HG03060 (cell line): ENCODE data around the gene ANKRD28.
"Not testable (repeated sequence)": the region's sequence is repeated elsewhere in the genome, so short reads cannot be mapped to it uniquely, and the experiment has no call there.

Source experiments
- ATAC-seq: cut with Tn5 transposase; IDR thresholded peaks from one replicate; pipeline ENCODE4 v1.9.1; 2021; ENCODE audit warnings: low read depth, moderate number of reproducible peaks; ENCODE audit not compliant: unreplicated experiment

Gene ANKRD28

DNA sequence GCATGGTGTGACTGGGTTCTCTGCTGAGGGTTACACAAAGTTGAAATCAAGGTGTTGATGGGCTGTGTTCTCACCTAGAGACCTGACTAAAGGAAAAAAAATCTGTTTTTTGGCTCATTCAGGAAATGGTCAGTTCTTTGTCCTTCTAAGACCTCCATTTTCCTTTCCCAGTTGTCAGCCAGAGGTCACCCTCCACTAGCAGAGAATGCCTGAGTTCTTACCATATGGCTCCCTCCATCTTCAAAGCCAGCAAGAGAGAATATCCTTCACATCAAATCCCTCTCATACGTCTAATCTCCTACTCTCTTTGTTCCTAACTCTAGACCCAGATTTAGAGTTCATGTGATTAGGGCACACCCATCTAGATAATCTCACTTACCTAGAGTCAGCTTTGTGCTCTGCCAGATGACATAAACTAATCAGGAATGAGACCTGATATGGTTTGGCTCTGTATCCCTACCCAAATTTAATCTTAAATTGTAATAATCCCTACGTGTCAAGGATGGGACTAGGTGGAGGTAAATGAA is 19.4 kb downstream of the ANKRD28 start:
- no peak for ATAC-seq

DNA sequence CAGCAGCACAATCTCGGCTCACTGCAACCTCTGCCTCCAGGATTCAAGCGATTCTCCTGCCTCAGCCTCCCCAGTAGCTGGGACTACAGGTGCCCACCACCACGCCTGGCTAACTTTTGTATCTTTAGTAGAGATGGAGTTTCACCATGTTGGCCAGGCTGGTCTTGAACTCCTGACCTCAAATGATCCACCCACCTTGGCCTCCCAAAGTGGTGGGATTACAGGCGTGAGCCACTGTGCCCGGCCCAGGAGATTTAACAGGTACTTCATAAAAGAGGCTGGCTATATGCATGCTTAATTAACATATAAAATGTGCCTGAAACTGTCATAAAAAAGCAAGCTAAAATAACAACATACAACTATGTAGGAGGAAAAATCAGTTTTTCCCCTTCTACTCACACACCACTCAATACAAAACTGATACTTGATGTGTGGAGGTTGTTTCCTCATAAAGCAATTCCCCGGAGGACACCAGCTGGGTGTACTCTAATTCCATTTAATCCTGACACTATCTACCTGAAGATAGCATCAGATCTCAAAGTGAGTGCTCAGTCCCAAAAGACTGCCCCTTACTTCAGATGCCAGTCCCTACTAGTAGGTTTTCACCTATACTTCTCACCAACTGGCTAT is 22.7 kb downstream of the ANKRD28 start:
- ATAC-seq = not testable (repeated sequence)

DNA sequence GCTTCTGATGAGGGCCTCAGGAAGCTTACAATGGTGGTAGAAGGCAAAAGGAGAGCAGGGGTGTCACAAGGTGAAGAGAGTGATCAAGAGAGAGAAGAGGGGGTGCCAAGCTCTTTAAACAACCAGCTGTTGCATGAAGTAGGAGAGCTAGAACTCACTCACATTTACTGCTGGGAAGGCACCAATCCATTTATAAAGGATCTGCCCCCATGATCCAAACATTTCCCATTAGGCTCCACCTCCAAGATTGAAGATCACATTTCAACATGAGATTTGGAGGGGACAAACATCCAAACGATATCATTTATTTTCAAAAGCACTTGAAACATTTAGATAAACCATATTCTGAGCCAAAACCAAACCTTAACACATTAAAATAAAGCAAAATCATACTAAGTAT is 26.3 kb downstream of the ANKRD28 start:
- no peak for ATAC-seq

DNA sequence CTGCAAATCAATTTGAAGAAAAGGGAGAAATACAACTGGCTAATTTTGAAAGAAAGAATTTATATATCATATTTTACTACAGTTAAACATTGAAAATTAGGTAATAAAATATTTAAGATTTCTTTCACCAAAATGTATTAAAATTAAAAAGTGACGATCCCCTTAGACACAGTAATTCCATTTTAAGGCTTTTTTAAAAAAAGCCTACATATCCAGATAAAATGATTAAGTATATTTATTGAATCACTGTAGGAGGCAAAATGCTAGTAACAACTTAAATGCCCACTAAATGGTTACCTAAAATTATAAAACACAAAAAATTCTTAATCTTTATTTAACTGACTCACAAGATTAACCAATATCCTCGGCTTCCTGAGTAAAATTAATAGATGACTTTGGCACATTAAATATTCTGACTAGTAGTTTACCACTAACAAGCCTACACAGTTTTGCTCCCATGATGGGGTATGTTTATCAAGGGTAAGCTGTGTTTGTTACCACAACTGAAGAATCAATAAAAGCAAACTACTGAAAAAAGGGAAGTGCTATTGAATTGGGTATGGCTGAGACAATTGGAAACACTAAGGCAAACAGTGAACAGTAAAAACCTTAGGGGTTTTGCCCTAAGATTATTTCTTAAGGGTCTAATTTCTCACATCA is 28.4 kb downstream of the ANKRD28 start:
- ATAC-seq = no peak

DNA sequence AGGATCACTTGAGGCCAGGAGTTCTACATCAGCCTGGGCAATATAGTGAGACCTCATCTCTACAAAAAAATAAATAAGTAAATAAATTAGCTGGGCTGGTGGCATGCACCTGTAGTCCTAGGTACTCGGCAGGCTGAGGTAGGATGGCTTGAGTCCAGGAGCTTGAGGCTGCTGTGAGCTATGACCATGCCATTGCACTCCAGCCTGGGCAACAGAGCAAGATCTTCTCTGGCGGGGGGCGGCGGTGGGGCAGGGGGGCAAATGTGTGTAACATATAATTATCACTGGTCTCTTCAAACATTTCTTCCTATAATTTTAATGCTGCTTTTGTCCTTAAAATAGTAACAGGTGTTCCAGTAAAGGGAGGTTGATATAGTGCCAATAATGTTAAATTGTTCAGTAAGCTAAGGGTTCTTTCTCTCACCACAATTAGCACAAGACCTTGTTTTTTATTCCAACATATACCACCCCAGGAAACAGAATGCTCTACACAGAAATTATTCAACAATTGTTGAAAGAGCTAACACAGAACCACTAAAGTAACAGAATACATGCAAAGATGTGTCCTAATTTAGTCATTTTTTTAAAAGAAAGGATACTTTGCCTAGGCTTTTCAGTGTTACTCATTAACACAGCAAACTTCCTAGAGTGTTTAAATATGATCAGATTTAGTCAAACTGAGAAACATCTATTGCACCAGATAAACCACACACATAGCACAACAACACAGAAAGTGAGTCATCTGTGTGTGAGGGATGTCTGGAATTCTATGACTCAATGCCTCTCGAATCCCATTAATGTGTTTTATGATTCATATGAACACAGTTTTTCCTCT is 29.1 kb downstream of the ANKRD28 start:
- ATAC-seq = peak; percentile 60

DNA sequence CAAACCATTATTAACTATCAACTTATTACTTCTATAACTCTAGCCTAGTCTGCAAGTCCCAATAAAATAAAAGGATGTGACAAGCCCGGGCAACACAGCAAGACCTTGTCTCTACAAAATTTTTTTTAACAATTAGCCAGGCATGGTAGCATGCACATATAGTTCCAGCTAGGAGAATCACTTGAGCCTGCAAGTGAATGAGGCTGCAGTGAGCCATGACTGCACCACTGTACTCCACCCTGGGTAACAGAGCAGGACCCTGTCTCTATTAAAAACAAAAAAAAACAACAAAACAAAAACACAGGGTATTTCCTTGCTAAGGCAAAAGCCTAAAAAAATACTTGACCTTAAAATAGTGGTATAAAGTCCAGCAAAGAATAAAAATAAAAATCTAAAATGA is 31.4 kb downstream of the ANKRD28 start:
- ATAC-seq = no peak

DNA sequence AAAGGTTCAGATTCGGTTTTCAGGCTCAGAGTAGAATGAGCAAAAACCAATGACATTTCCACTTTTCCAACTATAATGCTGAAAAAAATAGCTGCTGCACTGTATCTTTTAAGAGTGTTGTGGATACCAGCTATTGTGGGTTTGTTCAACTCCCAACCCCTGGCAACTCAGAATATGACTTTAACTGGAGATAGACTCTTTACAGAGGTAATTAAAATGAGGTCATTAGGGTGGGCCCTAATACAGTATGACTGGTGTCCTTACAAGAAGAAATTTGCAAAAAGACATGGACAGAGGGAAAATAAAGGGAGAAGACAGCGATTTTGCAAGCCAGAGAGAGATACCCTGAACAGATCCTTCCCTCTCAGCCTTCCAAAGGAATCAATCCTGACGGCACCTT is 39.5 kb downstream of the ANKRD28 start:
- no peak for ATAC-seq

DNA sequence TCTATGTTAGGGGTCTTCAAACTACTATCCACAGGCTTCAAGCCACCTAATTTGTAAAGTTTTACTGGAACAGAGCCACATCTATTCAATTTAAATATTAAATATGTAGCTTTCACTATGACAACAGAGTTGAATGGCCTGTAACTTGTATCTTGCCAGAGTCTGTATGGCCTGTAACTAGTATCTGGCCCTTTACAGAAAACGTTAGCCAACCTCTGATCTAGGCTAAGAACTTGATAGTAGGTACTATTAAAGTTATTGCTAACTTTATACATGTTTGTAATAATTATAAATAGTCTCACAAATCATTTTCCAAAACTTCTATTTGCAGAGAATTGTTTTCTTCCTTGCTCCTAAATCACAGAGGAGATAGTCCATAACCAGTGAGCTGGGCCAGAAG is 40.0 kb downstream of the ANKRD28 start:
- no peak for ATAC-seq

DNA sequence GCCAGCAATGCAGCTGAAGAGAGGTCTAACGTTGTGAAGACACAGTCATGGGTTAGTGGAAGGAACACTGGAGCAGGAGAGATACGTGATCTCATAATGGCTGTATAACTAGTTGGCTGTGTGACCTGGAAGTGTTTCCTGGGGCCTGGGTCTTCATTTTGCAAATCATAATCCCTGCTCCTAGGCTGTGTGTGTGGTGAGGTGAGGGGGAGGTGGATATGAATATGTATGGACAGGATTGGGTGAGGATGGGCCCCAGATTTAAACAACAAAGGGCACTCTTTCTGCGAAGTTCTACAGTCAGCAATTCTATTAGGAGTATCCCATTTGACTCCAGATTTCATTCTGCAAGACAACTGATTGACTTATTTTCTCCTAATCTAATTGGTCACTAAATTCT is 41.3 kb downstream of the ANKRD28 start:
- ATAC-seq = no peak

DNA sequence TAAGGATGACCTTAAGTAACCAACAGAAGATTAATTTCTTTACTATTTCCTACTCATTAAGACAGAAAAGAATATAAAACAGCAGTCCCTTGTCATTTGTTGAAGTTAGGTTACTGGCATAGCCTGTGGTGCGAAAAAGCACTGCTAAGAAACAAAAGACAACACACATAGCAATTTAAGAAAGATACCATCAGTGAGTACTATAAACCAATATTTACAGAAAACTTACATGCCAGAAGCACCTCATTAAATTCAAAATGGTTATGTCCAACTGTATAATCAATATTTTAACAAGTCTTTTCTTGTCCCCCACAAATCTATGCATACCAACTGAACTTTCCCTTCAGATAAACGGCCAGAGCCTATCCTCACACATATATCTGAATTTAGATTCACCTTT is 42.0 kb downstream of the ANKRD28 start:
- ATAC-seq = no peak

DNA sequence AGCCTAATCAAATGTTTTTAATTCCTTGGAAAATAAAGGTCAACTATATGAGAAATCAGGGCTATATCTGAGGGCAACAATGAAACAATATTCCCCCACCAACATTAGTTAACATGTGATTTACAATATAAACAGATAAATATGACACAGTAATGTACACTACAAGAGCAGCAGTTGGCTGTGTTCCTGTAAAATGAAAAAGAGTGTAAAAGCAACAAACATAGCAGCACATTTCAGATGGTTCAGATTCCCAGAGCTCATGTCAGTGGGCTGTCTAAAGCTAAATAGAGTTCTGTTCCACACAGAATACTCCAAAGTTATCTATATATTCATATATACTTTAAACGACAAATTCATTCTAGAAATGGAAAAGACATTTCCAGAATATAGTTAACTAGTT is 42.6 kb downstream of the ANKRD28 start:
- no peak for ATAC-seq

DNA sequence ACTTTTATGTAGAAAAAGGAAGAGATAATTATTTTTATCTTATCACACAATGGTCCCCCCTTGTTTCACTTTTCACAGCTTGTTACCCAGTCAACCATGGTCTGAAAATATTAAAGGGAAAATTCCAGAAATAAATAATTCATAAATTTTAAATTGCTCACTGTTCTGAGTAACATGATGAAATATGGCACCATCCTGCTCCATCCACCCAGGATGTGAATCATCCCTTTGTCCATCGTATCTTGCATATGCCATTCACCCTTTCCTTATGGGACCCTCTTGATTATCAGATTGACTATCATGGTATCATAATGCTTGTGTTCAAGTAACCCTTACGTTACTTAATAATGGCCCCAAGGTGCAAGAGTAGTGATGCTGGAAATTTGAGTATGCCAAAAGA is 43.7 kb downstream of the ANKRD28 start:
- ATAC-seq = no peak

DNA sequence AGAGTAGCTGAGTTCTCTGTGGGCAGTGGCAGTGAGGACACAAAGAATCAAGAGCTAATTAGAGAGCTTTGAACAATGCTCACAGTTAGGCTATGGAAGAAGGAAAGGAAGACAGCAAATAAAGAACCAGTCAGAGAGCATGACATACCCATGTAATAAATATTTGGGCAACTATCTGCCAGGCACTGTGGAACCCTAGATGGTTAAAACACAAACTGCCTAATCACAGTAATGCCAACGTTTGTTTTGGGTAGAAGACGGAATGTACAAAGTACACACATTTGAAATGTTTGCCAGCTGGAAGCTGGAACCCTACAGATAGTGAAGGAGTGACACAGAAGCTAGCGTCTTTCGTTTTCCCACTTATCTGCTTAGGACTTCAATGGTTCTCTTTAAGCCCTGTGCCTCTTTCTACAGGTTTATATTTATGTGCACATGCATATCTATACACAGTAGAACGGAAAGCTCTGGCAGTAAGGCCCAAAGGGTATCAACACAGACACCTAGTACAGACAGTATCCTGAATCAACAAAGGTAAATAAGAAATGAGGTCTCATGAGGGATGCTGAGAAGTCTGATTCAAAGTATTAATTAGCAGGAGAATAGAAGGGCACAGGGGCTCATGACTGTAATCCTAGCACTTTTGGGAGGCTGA is 44.6 kb downstream of the ANKRD28 start:
- no peak for ATAC-seq

DNA sequence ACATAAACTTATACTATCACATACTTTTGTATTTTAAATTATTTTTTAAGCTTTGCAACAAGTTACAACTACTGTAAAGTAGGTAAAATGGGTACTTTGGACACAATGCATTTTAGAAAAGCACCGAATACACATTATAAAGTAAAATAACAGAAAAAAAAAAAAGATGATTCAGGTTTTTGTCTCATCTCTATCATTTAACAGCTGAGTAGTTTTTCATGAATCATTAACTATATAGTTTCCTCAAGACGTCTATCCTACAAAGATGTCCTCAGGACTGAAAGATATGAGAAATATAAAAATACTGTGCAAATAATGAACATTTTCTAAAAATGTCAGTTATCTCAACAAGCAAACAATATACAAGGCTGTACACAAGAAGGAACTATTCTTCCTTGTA is 46.9 kb downstream of the ANKRD28 start:
- no peak for ATAC-seq

DNA sequence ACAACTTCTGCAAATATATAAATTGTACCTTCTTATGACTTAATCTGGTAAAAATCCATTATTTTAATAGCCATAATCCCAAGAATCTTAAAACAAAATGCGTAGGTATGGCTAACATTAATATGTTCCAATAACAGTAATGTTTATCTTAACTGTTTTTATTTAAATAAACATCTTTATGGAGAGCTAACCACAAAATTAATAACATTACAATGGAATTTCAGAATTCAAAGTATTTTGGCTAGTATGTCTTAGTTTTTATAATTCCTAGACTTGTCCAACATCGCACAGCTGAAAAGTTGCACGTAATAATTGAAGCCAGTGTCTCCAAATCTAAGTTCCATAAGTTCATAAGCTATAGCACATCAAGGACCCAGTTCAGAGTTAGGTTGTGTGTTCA is 47.6 kb downstream of the ANKRD28 start:
- no peak for ATAC-seq

DNA sequence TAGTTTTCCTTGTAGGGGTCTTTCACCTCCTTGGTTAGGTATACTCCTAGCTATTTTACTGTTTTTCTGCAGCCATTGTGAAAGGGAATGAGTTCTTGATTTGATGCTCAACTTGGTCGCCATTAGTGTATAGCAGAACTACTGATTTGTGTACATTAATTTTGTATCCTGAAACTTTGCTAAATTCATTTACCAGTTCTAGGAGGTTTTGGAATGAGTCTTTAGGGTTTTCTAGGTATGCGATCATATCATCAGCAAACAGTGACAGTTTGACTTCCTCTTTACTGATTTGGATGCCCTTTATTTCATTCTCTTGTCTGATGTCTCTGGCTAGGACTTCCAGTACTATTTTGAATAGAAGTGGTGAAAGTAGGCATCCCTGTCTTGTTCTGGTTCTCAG is 51.9 kb downstream of the ANKRD28 start:
- ATAC-seq = not testable (repeated sequence)

DNA sequence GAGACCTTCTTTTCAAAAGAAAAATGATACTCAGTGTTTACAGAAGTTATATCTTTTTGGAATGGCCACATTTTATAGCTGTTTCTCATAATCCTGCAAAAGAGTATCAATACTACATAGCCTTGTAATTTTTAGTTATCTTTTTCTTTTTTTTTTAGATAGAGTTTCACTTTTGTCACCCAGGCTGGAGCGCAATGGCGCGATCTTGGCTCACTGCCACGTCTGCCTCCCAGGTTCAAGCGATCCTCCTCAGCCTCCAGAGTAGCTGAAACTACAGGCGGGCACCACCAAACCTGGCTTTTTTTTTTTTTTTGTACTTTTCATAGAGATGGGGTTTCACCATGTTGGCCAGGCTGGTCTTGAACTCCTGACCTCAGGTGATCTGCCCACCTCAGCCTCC is 53.6 kb downstream of the ANKRD28 start:
- ATAC-seq = no peak

DNA sequence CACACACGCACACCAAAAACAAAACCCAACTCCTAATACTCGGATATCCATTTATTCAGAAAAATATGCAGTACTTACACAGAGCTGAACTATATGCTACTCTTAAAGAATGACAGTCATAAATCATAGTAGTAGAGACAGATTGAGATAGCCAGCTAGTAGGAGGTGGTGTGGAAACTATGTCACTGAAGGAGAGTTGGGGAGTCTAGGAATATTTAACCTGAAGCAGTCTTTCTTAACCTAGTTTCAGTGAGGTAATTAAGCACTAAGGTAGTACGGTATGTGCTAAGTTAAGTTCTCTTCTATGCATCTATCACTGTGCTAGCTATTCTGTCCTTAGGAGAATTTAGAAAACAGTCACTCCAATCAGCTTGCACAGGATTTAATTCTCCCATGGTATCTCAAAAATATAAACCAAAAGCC is 54.2 kb downstream of the ANKRD28 start:
- no peak for ATAC-seq

DNA sequence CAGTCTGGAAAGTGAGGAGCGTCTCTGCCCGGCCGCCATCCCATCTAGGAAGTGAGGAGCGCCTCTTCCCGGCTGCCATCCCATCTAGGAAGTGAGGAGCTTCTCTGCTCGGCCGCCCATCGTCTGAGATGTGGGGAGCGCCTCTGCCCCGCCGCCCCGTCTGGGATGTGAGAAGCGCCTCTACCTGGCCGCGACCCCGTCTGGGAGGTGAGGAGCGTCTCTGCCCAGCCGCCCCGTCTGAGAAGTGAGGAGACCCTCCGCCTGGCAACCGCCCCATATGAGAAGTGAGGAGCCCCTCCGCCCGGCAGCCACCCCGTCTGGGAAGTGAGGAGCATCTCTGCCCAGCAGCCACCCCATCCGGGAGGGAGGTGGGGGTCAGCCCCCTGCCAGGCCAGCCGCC is 55.5 kb downstream of the ANKRD28 start:
- not testable (repeated sequence) for ATAC-seq

DNA sequence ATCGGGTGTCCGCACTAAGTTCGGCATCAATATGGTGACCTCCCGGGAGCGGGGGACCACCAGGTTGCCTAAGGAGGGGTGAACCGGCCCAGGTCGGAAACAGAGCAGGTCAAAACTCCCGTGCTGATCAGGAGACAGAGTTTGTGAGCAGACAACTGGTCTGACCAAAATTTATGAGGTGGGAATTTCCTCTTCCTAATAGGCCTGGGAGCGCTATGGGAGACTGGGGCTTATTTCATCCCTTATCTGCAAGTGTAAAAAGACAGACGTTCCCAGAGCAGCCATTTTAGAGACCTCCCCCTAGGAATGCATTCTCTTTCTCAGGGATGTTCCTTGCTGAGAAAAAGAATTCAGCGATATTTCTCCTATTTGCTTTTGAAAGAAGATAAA is 59.2 kb downstream of the ANKRD28 start:
- not testable (repeated sequence) for ATAC-seq

DNA sequence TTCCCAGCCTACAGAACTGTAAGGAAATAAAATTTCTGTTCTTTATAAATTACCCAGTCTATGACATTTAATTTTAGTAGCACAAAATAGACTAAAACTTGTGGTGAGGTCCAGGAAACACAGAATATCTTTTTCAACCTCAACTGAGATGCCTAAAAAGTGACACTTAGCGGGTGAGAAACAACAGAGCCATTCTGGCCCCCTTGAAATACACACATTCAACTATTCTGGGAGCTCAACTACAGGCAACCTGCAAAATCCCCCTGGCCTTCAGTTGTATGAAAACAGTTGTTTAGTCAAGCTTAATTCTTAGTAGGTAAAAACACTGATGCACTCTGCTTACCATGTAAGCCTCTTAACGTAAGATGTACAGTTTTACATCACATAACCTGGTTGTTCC is 66.8 kb downstream of the ANKRD28 start:
- ATAC-seq = no peak
